Sigmoid colon (tissue), 7 donors: ENCODE results near the gene KLHL1. TPM values are rescaled to one million over a fixed set of nuclear protein-coding genes. Genes with fewer than 3 reads are reported as not detected.

Experiments
- DNase-seq: peaks from one replicate; pipeline ENCODE4 v3.0.0-alpha.2; 2019
- H3K27ac ChIP-seq, 4 donors: fragments of 200-600 bp; sonication (generic); one replicate each; pipeline ENCODE4 v1.5.1; 2016 to 2019; ENCODE audit warnings: mild to moderate bottlenecking in 1 of 4
- H3K27me3 ChIP-seq, 3 donors: fragments of 200-600 bp; sonication (generic); one replicate each; pipeline ENCODE4 v1.5.1; 2019; ENCODE audit warnings: mild to moderate bottlenecking in 1 of 3
- H3K36me3 ChIP-seq, 4 donors: fragments of 200-600 bp; sonication (generic); one replicate each; pipeline ENCODE4 v1.5.1; 2016 to 2019
- H3K4me1 ChIP-seq, 4 donors: fragments of 200-600 bp; sonication (generic); one replicate each; pipeline ENCODE4 v1.5.1; 2017 to 2019
- H3K4me3 ChIP-seq, 4 donors: fragments of 200-600 bp; sonication (generic); one replicate each; pipeline ENCODE4 v1.5.1; 2017 to 2019; ENCODE audit warnings: mild to moderate bottlenecking in 2 of 4, moderate library complexity in 1 of 4
- H3K9me3 ChIP-seq, 4 donors: fragments of 200-600 bp in 3 of 4; sonication (generic) in 3 of 4; one replicate each; pipeline versions ENCODE4 v1.5.1 to v1.6.1; 2013 to 2019
- CTCF ChIP-seq, 4 experiments: fragments of 450-650 bp in 3 of 4; fragments of 200-600 bp in 1 of 4; IDR thresholded peaks; one replicate each; pipeline ENCODE4 v1.5.1; 2016 to 2019; ENCODE audit warnings: antibody characterized with exemption in 4 of 4, mild to moderate bottlenecking in 3 of 4, moderate library complexity in 2 of 4
- EP300 ChIP-seq, 4 donors: sonication (generic); formaldehyde crosslinking; IDR thresholded peaks; one replicate each; pipeline ENCODE4 v1.6.1; 2017; ENCODE audit warnings: antibody characterized with exemption in 4 of 4
- POLR2A ChIP-seq, 2 donors: fragments of 450-650 bp; IDR thresholded peaks; one replicate each; pipeline ENCODE4 v1.6.1; 2016; ENCODE audit warnings: antibody characterized with exemption in 2 of 2, mild to moderate bottlenecking in 2 of 2, moderate library complexity in 2 of 2
- POLR2AphosphoS5 ChIP-seq, 4 donors: sonication (generic); formaldehyde crosslinking; IDR thresholded peaks; one replicate each; pipeline ENCODE4 v1.6.1; 2017; ENCODE audit warnings: antibody characterized with exemption in 4 of 4
- WGBS, 2 donors: extraction: QIAGEN DNeasy Blood & Tissue Kit; methylation state at CpG; one replicate each; pipeline ENCODE4 v1.1.7; 2013; 5-methylcytosine and 5-hydroxymethylcytosine counted together
- intact Hi-C: fragments of 100-400 bp; cut with DNase I; formaldehyde crosslinking; loops from one replicate; pipeline ENCODE4 v1.15.1; 2023
- polyA plus RNA-seq, 3 donors: library from polyadenylated mRNA; stranded (reverse); fragments of 200-250 nt; gene quantifications; one replicate each; pipeline ENCODE4 v1.2.3, GENCODE V29; 2013
- total RNA-seq, 4 donors: library from RNA; depleted of rRNA; stranded (reverse); fragments of >200 nt; gene quantifications; one replicate each; pipeline ENCODE4 v1.1.0, GENCODE V29; 2016
- donor health status: healthy with polysubstance abuse.
- donor health status: Bipolar disorder and iron deficiency.
- donor health status: healthy.

The KLHL1 gene
- total and polyA plus RNA-seq, 7 donors, result 0.10 to 0.36 (median 0.27) TPM; not detected in 4

DNA sequence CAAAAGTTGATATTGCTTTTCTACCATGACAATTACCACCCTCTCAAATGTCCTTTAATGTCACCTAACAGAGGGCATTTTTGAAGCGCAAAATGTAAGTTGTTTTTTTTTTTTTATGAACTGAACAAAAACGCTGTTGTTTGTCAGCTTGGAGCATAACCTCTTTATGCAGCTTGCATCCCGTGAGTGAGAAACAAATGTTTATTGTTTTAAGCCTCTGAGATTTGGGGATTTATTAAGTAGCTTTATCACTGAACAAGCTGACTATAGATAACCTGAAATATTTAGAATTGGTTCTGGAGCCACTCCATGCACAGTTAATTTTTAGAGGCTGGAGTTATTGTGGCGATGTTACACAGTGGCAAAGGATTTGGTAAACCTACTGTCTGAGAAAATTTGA lies 80.7 kb downstream of the KLHL1 start:
- DNase-seq, result no peak
- Histone ChIP-seq H3K27ac (no peak overlapping the region), H3K27me3 (no peaks in the 10 kb centered on the region), H3K36me3 (no peaks in the 10 kb centered on the region), H3K4me3 (no peak overlapping the region), H3K4me1 (no peaks in the 10 kb centered on the region), H3K9me3 (no peaks in the 10 kb centered on the region)
- intact Hi-C loops, result no loop called here
- 64 to 65% methylated on average over 4 of the region's 4 CpGs for WGBS, 2 donors
- no peak for TF ChIP-seq EP300 (IDR thresholded peaks at IDR 0.05)
- no peak for TF ChIP-seq POLR2A (IDR thresholded peaks at IDR 0.05)
- no peak for TF ChIP-seq CTCF (IDR thresholded peaks at IDR 0.05)
- TF ChIP-seq POLR2AphosphoS5 (IDR thresholded peaks at IDR 0.05), result no peak

GRCh38 chr13:70023516-70023915 lies 84.7 kb downstream of the KLHL1 start:
- no peak for DNase-seq
- H3K9me3 ChIP-seq, result no peaks in the 10 kb centered on the region
- H3K4me3 ChIP-seq, result no peak overlapping the region
- no peaks in the 10 kb centered on the region for H3K36me3 ChIP-seq
- H3K27ac ChIP-seq, result no peak overlapping the region
- WGBS, 2 donors, result 89 to 92% methylated on average over 2 of the region's 2 CpGs
- no peak for TF ChIP-seq POLR2A (IDR thresholded peaks at IDR 0.05)
- TF ChIP-seq EP300 (IDR thresholded peaks at IDR 0.05), result no peak
- TF ChIP-seq POLR2AphosphoS5 (IDR thresholded peaks at IDR 0.05), result no peak
- TF ChIP-seq CTCF (IDR thresholded peaks at IDR 0.05), result no peak
- H3K4me1 ChIP-seq, result no peaks in the 10 kb centered on the region
- intact Hi-C loops, result no loop called here
- no peaks in the 10 kb centered on the region for H3K27me3 ChIP-seq

DNA sequence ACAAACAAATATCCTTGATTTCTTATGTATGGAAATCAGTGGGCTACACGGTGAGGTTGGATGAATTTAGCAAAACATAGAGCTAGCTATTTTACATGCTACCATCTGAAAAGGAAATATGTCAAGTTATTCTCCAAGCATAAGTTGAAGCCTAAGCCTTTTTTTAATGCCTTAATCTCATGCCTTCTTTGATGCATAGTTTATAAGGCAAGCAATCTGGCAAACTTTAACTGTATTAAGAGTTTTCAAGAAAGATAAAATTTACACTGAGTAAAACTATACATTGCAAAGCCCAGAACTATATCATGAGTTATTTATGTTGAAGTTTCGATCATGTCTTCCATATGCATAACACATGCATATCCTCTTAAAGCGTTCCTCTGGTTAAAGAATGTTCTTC lies 85.6 kb downstream of the KLHL1 start:
- Histone ChIP-seq H3K27ac (no peak overlapping the region), H3K9me3 (no peaks in the 10 kb centered on the region), H3K4me1 (no peaks in the 10 kb centered on the region), H3K4me3 (no peak overlapping the region), H3K27me3 (no peaks in the 10 kb centered on the region), H3K36me3 (no peaks in the 10 kb centered on the region)
- intact Hi-C loops, result no loop called here
- TF ChIP-seq CTCF (IDR thresholded peaks at IDR 0.05) (no peak), POLR2AphosphoS5 (IDR thresholded peaks at IDR 0.05) (no peak), POLR2A (IDR thresholded peaks at IDR 0.05) (no peak), EP300 (IDR thresholded peaks at IDR 0.05) (no peak)
- 81 to 90% methylated on average over 3 of the region's 3 CpGs for WGBS, 2 donors
- DNase-seq, result no peak

DNA sequence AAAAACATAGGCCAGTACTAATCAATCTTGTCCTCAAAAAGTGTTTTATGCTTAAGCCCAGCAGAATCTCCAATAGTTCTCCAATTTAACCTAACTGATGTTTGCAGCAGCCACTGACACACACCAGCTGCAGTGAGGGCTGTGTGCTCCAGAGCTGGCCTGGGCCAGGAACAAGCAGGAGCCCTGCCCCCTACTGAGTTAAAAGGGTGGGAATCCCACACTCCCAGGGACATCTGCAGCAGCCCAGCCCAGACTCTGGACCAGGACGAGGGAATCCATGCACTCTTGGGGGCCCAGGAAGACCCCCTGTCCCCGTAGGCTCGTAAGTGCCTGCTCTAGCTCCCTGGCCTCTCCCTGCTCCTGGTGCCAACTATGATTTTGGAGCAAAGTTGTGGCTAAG lies 92.1 kb downstream of the KLHL1 start:
- 73 to 80% methylated on average over 3 of the region's 3 CpGs for WGBS, 2 donors
- Histone ChIP-seq H3K27ac (no peak overlapping the region), H3K4me3 (no peak overlapping the region), H3K4me1 (no peaks in the 10 kb centered on the region), H3K9me3 (no peaks in the 10 kb centered on the region), H3K27me3 (no peaks in the 10 kb centered on the region), H3K36me3 (no peaks in the 10 kb centered on the region)
- intact Hi-C loops, result no loop called here
- TF ChIP-seq POLR2A (IDR thresholded peaks at IDR 0.05), result no peak
- no peak for DNase-seq

DNA sequence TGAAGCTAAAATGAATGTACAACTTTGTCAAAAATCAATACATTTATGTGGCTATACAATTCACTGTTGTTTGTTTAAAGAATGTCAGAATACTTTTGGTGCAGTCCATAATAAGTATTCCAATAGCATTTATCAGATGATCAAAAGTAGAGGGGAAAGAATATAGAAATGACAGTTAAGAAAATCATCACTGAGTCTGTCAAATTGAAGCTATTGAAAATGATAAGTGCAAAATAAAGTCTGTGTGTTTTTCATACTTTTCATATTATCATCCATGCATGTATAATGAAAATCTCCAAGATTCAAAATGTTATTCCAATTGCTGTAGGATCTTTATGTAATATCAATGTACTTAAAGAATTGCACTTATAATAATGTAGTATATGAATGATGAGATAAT lies 93.9 kb downstream of the KLHL1 start:
- no peaks in the 10 kb centered on the region for H3K9me3 ChIP-seq
- H3K27me3 ChIP-seq, result no peaks in the 10 kb centered on the region
- TF ChIP-seq EP300 (IDR thresholded peaks at IDR 0.05), result no peak
- no peak for TF ChIP-seq POLR2AphosphoS5 (IDR thresholded peaks at IDR 0.05)
- no peak for TF ChIP-seq CTCF (IDR thresholded peaks at IDR 0.05)
- no peak for TF ChIP-seq POLR2A (IDR thresholded peaks at IDR 0.05)
- H3K27ac ChIP-seq, result no peak overlapping the region
- DNase-seq, result no peak
- no peaks in the 10 kb centered on the region for H3K36me3 ChIP-seq
- intact Hi-C loops, result no loop called here
- no peaks in the 10 kb centered on the region for H3K4me1 ChIP-seq
- no peak overlapping the region for H3K4me3 ChIP-seq
